ENCODE data around the gene SLC35A3.

Gene SLC35A3

GRCh38 chr1:100073531-100073930, 103.7 kb downstream of the SLC35A3 start:
- TF ChIP-seq CTCF (IDR thresholded peaks at IDR 0.05; ENCODE audit: borderline replicate concordance, control extremely low read depth, extremely low read depth, insufficient read depth, missing control alignments): no peak
- DNase-seq (ENCODE audit: low spot score): no peak
- in situ Hi-C loops (cut with MboI; ENCODE audit: low sequenced_read_pairs, unreplicated experiment): no loop called here

- in situ Hi-C loops (cut with MboI; ENCODE audit: low sequenced_read_pairs, unreplicated experiment): no loop called here
- no peak for DNase-seq (ENCODE audit: low spot score)
- TF ChIP-seq CTCF (IDR thresholded peaks at IDR 0.05; ENCODE audit: borderline replicate concordance, control extremely low read depth, extremely low read depth, insufficient read depth, missing control alignments): no peak
Observed at GRCh38 chr1:100074604-100075395, 105.0 kb downstream of the SLC35A3 start.

- peak; percentile 31 for DNase-seq (ENCODE audit: low spot score)
- in situ Hi-C loops (cut with MboI; ENCODE audit: low sequenced_read_pairs, unreplicated experiment): no loop called here
- TF ChIP-seq CTCF (IDR thresholded peaks at IDR 0.05; ENCODE audit: borderline replicate concordance, control extremely low read depth, extremely low read depth, insufficient read depth, missing control alignments): no peak
Observed at GRCh38 chr1:100075773-100076172, 106.0 kb downstream of the SLC35A3 start.

- no peak for TF ChIP-seq CTCF (IDR thresholded peaks at IDR 0.05; ENCODE audit: borderline replicate concordance, control extremely low read depth, extremely low read depth, insufficient read depth, missing control alignments)
- in situ Hi-C loops (cut with MboI; ENCODE audit: low sequenced_read_pairs, unreplicated experiment): no loop called here
- DNase-seq (ENCODE audit: low spot score): no peak
Observed at GRCh38 chr1:100076319-100076718, 106.5 kb downstream of the SLC35A3 start.

GRCh38 chr1:100076744-100077143, 106.9 kb downstream of the SLC35A3 start:
- peak; percentile 60 for DNase-seq (ENCODE audit: low spot score)
- no peak for TF ChIP-seq CTCF (IDR thresholded peaks at IDR 0.05; ENCODE audit: borderline replicate concordance, control extremely low read depth, extremely low read depth, insufficient read depth, missing control alignments)
- in situ Hi-C loops (cut with MboI; ENCODE audit: low sequenced_read_pairs, unreplicated experiment): no loop called here

- no peak for TF ChIP-seq CTCF (IDR thresholded peaks at IDR 0.05; ENCODE audit: borderline replicate concordance, control extremely low read depth, extremely low read depth, insufficient read depth, missing control alignments)
- peak; percentile 38 for DNase-seq (ENCODE audit: low spot score)
- in situ Hi-C loops (cut with MboI; ENCODE audit: low sequenced_read_pairs, unreplicated experiment): no loop called here
Observed at GRCh38 chr1:100077531-100077930, 107.7 kb downstream of the SLC35A3 start.
